Esophagus muscularis mucosa (tissue), 3 donors: ENCODE data around the gene COPE.

ENCODE experiments used
- EP300 ChIP-seq: sonication (generic); formaldehyde crosslinking; IDR thresholded peaks from one replicate; pipeline ENCODE4 v1.6.1; 2017; ENCODE audit warnings: antibody characterized with exemption
- TF ChIP-seq, protein P1 (sequence below), 3 experiments: fragments of 200-600 bp in 2 of 3; fragments of 450-650 bp in 1 of 3; sonication (generic) in 2 of 3; IDR thresholded peaks; one replicate each; pipeline ENCODE4 v1.5.1; 2017 to 2019; ENCODE audit warnings: antibody characterized with exemption in 3 of 3, mild to moderate bottlenecking in 2 of 3, moderate library complexity in 1 of 3

DNA sequence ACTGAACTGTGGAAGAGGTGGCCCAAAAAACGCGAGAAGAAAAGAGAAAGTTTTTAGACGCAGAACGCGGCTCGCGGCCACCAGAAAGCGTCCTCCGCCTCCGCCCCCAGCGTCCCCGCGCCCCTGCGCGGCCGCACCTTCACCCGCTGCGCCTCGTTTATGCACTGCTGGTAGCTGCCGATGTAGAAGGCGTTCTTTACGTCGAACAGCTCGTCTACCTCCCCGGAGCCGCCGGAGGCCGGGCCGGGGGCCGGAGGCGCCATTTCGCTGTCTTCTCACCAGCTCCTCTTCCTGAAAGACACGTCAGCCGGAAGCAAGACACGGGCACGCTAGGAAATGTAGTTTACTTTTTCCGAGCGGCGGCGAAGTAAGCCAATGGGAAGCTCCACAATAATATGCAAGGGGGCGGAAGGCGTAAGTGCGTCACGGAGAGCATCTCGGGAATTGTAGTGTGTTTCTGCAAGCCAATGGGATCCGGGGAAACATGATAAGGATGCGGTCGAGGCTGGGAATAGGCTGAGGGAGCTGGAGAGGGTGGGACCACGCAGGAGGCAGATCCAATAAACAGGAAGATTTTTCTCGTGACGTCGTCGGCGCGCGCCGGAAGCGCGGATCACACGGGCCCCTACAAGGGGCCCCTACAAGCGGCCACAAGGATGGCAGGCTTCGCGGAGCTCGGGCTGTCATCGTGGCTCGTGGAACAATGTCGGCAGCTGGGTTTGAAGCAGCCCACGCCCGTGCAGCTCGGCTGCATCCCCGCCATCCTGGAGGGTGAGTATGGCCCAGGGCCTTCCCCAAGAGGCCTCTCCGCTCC lies at the start of gene COPE, which contains the start of gene DDX49:
- TF ChIP-seq EP300: no peak
- TF ChIP-seq, protein P1, sequence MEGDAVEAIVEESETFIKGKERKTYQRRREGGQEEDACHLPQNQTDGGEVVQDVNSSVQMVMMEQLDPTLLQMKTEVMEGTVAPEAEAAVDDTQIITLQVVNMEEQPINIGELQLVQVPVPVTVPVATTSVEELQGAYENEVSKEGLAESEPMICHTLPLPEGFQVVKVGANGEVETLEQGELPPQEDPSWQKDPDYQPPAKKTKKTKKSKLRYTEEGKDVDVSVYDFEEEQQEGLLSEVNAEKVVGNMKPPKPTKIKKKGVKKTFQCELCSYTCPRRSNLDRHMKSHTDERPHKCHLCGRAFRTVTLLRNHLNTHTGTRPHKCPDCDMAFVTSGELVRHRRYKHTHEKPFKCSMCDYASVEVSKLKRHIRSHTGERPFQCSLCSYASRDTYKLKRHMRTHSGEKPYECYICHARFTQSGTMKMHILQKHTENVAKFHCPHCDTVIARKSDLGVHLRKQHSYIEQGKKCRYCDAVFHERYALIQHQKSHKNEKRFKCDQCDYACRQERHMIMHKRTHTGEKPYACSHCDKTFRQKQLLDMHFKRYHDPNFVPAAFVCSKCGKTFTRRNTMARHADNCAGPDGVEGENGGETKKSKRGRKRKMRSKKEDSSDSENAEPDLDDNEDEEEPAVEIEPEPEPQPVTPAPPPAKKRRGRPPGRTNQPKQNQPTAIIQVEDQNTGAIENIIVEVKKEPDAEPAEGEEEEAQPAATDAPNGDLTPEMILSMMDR (IDR thresholded peaks at IDR 0.05): peak in 2 of 3 experiments; percentile 20 to 33
